HG03045 (cell line): ENCODE measurements around the gene STAM.

ENCODE experiments used
- ATAC-seq: cut with Tn5 transposase; IDR thresholded peaks from one replicate; pipeline ENCODE4 v1.9.1; 2021; ENCODE audit warnings: mild to moderate bottlenecking, moderate library complexity; ENCODE audit not compliant: unreplicated experiment

STAM gene

DNA sequence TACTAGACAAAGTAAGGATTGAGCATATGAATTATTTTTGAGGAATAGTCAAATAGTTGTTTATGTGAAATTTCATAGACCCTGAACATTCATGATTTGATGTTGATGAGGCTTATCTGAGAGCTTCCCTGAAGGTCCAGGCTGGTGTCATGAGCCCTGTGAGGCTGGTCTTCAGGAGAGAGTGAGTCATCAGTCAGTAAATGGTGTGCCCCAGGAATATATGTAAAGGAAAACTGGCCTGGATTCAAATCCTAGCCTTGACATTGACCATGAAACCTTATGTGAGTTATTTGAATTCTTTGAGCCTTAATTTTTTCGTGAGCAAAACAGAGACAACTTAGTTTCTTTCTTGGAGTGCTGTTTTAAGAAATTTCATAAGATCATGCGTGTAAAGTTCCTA, 114.2 kb downstream of the STAM start:
- ATAC-seq: no peak

DNA sequence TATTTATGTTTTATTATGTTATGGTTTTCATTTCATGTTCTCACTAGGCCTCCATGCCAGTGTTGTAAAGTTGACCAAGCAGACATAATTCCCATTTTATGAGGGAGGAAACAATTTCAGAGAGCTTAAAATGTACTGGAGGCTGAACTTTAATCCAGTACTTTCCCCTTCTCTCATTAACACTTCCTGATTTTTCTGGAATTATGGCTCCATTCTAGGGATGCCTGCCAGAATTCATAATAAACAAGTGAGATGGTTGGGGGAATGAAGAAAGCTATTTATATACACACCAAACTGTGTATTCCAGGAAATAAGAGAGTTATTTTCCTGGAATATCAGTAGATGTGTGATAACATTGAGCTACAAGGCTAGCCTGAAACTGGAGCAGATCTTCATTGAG, 114.9 kb downstream of the STAM start:
- ATAC-seq: no peak

DNA sequence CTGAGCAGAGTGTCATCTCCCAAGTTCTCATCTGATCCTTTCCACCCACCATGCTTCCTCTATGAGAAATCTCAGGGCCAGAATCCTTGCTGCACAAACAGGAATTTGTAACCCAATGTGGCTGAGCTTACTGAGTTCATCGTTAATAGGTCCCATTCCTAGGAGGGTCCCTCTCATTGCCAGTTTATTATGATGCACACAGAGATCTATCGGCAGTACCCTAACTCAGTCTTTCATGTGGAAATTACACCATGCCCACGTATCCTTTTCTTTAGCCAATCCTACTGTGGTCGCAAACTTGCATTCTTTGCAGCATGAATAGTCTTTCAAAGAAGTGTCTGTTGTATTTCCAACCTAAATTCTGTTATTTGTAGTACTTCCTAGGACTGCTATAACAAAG, 120.2 kb downstream of the STAM start:
- ATAC-seq: no peak

DNA sequence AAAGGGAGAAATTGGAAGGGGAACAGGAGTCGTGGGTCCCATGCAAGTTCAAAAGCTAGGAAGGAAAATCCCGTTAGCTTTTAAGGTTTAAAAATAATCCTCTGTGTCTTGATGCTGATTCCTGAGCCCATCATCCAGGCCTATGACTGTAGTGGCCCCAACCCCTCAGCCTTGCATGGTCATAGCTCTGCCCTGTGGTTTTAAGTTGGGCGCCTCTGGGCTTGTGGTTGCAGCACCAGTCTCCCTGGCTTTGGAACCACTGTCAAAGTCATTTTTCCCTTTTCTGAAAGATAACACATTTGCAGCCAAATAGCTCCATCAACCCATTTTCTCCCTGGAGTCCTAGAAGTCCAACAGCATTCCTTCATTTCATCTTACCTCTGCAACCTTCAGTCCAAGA, 121.7 kb downstream of the STAM start:
- no peak for ATAC-seq
